HG03354 (cell line): ENCODE results near the gene ACOT11.
"Not testable (repeated sequence)": the region's sequence is repeated elsewhere in the genome, so short reads cannot be mapped to it uniquely, and the experiment has no call there.

ENCODE experiments used
- ATAC-seq: cut with Tn5 transposase; IDR thresholded peaks from one replicate; pipeline ENCODE4 v1.9.1; 2021; ENCODE audit warnings: mild to moderate bottlenecking; ENCODE audit not compliant: unreplicated experiment, poor library complexity, severe bottlenecking

Gene ACOT11

DNA sequence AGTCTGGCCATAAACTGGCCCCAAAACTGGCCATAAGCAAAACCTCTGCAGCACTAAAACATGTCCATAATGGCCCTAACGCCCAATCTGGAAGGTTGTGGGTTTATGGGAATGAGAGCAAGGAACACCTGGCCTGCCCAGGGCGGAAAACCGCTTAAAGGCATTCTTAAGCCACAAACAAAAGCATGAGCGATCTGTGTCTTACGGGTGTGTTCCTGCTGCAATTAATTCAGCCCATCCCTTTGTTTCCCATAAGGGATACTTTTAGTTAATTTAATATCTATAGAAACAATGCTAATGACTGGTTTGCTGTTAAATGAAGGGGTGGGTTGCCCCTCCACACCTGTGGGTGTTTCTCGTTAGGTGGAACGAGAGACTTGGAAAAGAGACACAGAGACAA is 87.8 kb downstream of the ACOT11 start:
- ATAC-seq = not testable (repeated sequence)

- not testable (repeated sequence) for ATAC-seq
These were observed 88.7 kb downstream of the ACOT11 start for GRCh38 chr1:54636461-54637446.

DNA sequence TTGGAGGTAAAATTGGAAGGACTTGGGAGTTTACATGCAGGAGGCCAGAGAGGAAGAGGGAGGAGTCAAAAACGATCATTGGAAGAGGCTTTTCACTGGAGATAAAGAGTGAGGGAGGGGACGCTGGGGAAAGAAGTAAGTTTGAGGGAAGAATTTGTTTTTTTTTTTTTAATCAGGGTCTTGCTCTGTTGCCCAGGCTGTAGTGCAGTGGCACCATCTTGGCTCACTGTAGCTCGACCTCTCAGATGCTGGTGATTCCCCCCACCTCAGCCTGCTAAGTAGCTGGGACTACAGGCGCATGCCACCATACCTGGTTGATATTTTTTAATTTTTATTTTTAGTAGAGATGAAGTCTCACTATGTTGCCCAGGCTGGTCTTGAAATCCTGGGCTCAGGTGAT is 92.3 kb downstream of the ACOT11 start:
- ATAC-seq = no peak

DNA sequence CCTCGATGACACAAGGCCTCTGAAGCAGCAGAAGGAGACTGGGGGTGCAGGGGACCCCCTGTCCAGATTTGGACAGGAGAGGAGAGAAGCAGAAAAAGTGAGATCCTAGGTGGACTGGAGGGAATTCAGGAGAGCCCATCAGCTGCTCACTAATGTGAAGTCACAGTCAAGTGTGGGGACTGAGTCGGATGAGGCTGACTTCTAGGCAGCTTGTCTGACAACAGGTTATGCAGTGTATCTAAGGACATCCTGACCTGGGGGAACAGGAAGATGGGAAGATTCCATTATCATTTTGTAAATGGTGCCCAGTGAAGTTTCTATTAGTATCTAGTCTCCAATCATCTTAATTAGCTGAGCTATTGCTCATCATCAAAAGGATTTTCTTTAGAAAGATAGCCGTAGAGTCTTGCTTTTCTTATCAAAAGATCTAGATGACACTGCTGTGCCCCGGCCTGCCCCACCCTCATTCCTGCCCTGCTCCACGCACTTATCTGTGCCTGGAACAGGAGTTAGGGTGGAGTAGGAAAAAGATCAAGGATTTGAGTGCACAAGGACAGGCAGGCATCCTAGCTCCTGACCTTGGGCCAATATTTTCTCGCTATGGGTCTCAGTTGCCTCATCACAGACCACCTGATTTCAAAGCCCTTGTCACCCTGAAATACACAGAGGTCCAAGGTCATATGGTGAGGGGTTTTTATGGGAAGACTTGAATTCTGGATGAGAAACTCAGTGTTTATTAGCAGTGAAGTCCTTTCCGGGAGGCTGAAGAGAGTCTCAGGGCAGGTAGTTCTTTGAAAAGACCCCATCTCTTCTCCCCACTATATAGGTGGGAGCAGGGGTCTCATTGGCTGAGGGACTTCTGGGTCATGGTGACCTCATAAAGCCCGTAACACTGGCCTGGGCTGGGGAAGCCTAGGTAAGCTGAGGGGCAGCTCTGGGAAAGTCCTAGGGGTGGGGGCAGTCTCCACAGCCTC is 93.1 kb downstream of the ACOT11 start, which contains the start of gene MROH7:
TSS of gene MROH7 (plus strand) at position 924 of the 974 bp plus-strand sequence. CDS start 11,141 bp downstream, outside the sequence.
- no peak for ATAC-seq

- no peak for ATAC-seq
These were observed 95.7 kb downstream of the ACOT11 start for GRCh38 chr1:54643736-54644135.

DNA sequence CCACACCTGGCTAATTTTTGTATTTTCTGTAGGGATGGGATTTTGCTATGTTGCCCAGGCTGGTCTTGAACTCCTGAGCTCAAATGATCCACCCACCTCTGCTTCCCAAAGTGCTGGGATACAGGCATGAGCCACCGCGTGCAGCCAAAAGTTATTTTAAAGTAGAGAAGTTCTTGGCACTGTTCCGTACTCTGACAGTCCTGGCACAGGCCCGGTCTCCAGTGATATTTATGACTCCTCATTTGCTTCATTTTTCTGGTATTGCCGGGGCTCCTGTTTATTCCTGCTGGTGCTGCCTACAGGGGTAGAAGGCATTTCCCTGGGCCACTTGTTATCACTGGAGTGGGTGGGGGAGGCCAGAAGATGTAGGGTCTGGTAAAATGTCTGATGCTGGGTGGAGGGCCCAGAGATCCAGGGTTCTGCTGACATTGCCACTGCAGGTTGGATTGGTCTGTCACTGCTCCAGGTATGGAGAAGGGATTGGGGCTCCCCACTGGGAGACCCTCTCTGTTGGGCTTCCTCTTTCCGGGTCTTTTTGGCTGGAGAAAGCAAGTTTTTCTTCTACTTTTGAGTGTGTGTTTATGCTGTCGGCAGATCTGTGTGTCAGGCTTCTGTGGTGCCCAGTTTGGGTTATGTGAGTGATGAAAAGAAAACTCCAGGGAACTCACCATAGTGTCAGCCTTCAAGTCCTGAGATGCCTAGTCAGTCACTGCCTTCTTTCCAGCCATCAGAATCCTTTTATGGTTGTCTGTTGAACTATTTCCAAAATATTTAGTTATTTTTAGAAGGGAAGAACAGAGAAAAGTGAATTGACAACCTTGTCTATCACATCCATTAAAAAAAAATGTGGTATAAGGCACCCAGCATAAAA is 98.0 kb downstream of the ACOT11 start:
- no peak for ATAC-seq

DNA sequence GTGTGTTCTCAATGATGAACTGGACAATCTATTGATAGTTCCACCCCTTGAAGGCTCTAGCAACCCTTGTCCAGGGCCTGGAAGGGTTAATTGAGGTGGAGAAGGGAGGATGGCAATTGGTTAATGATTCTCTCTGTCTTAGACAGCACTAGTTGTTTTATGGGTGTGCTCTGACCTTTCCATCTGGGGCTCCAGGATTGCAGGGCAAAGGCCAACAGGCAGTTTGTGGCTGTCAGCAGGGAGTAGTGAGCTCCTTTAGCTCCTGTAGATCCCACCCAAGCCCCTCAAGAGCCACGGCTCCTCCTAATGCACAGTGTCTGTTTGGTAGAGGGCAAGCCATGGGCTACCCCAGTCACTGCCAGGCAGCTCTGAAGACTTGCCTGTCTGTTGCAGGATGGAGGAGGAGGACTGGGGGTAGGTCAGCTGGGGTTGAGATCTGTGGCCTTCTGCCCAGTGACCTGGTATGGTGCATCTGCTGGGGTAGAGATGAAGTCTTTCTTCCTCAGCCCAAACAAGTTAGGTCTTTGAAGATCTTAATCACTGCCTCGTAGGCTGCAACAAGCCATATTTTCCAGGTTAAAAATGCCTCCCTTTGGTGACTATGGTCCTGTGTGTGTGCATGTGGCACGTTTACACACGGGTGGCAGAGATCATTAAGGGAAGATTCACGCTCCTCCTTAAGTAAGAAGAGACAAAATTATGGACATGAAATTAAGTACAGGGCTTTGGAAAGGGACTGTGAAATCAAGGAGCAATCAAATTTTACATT is 101.3 kb downstream of the ACOT11 start:
- no peak for ATAC-seq

- ATAC-seq = no peak
These were observed 101.9 kb downstream of the ACOT11 start for GRCh38 chr1:54649921-54650320.

DNA sequence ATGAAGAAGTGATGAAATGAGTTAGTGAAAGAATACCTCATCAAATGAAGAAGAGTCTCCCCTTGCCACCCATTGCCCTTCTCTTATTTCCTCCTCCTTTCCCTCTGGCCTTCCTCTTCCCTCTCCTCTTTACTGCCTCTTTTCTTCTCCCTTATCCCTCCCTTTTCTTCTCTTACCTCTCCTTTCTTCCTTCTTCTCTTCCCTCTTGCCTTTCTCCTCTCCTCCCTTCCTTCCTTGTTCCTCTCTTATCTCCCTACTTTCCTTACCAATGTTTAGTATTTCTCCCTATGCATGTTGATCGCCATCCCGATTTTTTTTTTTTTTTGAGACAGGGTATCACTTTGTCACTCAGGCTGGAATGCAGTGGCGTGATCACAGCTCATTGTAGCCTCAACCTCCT is 102.4 kb downstream of the ACOT11 start:
- ATAC-seq = no peak

- no peak for ATAC-seq
These were observed 103.6 kb downstream of the ACOT11 start for GRCh38 chr1:54651608-54652007.

GRCh38 chr1:54652168-54652567 is 104.1 kb downstream of the ACOT11 start:
- no peak for ATAC-seq

GRCh38 chr1:54653036-54653435 is 105.0 kb downstream of the ACOT11 start:
- ATAC-seq = no peak

- ATAC-seq = no peak
These were observed 110.3 kb downstream of the ACOT11 start for GRCh38 chr1:54658164-54658913.
